GM18511 (cell line): ENCODE results near the gene TSPAN14.
A peak's percentile ranks its signal among the peaks of the same experiment; 100 is the strongest.
"Not testable (repeated sequence)": the region's sequence is repeated elsewhere in the genome, so short reads cannot be mapped to it uniquely, and the experiment has no call there.

Source experiments
- ATAC-seq: cut with Tn5 transposase; IDR thresholded peaks from one replicate; pipeline ENCODE4 v1.9.1; 2021; ENCODE audit warnings: mild to moderate bottlenecking, moderate library complexity; ENCODE audit not compliant: unreplicated experiment

The TSPAN14 gene

DNA sequence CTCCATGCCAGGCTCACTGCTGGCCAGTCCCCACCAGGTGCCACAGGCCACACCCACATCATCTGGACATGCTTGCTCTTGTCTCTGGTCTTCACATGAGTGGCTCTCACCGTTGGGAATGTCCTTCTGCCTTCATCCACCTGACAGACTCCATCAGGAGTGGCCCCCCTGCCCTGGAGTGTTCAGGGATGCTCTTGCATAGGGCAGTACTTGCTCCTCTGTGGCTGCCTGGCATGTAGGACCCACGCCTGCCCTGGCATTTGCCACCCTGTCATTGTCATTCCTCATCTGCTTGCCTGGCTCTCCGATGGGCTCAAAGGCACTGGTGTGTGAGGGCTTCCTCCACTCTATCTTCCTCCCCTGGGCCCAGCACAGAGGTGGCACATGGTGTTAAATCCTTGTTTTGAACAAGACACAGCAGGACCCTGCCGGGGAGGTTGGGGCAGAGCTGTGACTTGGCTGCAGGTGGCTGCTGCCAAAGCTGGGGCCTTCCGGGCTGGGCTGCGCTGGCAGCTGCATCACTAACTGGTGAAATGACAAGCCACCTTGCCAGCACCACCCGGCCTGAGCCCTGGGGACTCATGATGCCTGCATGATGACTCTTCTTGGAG, 85.4 kb downstream of the TSPAN14 start:
- ATAC-seq: no peak

DNA sequence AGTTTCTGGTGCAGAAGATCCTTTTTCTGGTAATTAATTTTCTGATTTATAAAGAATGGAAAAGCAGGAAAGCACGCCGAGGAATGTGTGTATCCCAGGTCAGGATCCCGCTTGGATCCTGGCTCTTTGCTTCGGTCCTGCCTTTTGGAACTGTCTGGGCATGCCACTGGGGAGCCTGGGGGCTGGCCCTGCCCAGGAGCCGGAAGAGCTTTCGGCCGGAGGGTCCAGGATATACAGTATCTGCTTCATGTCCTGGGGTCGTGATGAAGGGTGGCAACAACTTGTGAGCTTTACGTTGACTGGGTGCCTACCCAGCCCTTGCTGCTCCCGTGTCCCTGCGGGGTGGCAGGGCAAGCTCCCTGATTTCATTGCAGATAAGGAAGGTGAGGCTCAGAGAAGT, 86.0 kb downstream of the TSPAN14 start:
- no peak for ATAC-seq

- no peak for ATAC-seq
These were observed 86.5 kb downstream of the TSPAN14 start for GRCh38 chr10:80540618-80540980.

DNA sequence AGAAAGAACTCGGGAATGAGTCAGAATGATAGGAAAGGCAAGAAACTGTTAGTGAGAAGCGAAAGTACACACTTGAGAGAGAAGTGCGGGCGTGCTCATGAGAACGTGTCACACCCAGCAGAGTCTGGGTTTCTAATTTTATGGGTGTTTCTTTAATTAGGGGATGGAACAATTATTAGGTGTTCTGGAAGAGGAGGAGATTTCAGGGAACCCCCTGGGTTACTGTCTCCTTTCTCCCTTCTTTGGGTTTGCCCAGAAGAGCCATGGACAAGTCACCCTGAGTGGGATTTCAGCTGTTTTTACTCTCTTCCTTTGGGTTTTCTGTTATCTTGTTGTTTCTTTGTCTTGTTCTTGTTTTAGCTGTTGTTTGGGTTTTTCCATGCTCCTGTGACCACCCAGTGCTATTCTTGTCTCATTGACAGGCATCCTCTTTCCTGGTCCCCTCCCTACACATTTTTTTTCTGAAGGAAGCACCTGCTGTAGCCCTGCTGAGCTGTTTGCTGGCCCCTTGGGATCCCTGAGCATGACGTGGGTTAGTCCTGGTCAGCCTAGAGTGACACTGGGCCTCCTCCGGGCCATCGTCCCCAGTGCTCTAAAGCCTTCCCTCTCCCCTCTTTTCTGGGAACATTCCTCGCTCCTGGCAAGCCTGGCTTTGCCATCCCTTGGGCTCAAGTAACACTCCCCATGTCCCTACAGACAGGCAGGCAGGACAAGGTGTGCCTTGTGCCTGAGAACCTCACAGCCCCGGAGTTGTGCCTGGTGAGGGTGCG, 87.1 kb downstream of the TSPAN14 start:
- peak; percentile 64 for ATAC-seq

GRCh38 chr10:80542053-80542452, 87.9 kb downstream of the TSPAN14 start:
- no peak for ATAC-seq

DNA sequence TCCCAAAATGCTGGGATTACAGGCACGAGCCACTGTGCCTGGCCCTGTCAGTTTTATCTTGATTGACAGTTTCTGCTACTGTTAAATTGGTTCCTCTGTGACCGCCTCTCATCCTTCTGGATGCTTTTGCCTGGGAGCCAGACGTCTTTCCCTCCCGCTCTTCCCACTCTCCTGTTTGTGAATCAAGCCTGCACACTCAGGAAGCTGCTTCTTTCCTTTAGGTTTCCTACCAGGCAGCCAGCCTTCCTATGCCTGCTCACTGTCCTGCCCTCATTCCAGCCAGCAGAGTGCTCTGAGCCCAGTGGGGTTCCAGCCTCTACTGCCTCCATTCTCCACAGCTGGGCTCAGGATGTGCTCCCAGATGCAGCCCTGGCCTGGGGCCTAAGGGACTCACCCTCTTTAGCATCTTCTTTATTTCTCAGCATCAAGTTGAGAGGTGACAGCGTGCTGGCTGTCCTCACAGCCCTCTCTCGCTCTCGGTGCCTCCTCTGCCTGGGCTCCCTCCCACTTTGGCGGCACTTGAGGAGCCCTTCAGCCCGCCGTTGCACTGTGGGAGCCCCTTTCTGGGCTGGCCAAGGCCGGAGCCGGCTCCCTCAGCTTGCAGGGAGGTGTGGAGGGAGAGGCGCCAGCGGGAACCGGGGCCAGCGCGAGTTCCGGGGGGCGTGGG, 88.7 kb downstream of the TSPAN14 start:
- ATAC-seq: no peak

- ATAC-seq: not testable (repeated sequence)
These were observed 89.2 kb downstream of the TSPAN14 start for GRCh38 chr10:80543319-80543672.

DNA sequence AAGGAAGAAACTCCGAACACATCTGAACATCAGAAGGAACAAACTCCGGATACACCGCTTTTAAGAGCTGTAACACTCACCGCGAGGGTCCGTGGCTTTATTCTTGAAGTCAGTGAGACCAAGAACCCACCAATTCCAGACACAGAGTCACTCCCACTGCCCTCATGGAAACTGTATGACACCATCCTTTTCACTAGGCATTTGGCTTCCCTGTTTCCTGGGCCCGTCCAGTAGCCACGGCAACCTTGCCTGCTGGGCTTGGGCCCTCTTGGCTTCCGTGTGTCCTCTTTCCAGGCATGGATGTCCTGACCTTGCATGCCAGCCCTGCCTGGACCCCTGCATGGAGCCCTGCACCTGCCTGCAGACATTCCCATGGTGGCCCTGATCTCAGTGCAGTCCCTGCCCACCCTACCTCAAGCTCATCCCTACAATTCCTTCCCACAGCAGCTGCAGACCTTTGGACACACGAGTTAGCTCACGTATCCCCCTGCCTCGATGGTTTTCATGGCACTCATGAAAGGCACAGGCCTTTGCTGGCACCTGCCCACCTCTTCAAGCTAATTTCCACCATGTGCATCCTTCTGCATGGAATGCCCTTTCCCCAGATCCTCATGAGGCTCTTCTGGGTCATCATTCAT, 90.3 kb downstream of the TSPAN14 start:
- no peak for ATAC-seq

GRCh38 chr10:80545258-80545881, 91.3 kb downstream of the TSPAN14 start:
- no peak for ATAC-seq

DNA sequence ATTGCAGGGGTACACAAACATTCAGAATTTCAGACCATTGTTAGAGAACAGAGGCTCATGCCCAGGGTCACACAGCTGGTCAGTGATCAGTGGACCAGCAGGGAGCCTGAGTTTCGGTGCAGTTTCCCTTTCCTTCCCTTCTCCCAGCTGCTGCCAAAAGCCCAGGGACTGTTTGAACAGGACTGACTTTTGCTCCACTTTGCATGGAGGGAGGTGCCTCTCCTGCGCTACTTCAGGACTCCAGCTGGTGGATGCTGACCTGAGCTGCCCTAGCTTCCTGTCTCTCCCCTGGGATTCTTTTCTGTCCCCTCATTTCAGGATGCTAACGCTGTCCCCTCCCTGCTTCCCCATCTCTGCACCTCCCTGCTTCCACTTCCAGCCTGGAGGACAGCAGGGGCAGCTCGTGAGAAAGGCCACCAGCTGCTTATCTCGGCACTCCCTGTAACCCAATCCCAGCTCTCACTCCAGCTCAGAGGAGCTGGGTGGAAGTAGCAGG, 98.1 kb downstream of the TSPAN14 start:
- ATAC-seq: no peak

DNA sequence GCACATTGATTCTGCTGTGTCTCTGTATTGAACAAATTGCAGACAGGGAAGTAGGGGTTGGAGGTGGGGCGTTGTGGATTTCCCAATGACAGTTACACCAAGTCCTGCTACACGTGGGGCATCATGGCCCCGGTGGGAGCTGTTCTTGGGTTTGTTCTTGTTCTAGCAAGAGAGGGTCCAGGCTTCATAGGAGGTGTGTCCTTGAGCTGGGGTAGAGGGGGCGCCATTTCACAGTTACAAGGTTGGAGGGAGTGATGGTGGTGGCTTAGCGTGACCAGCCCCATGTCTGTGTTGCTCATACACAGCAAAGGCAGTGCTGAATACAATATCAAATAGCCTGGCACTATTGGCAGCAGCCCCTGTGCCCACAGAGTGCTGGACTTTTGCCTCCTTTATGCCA, 99.3 kb downstream of the TSPAN14 start:
- ATAC-seq: no peak

DNA sequence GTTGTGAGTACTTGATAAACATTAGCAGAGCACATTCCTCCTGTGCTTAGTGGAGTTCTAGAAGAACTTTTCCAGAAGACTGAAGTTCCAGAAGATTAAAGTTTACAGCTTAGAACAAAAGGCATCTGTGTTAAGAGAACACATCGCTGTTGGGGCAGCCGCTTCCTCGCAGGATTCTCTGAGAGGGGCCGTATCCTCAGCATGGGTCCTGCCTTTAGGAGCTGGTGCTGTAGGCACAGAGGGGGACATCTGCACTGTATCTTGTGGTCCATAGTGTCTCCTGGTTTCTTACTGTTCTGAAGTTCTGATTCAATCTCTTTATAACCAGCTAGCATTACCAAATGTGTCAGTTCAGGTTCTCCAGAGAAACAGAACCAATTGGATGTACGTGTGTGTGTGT, 99.9 kb downstream of the TSPAN14 start:
- no peak for ATAC-seq

GRCh38 chr10:80555415-80555814, 101.3 kb downstream of the TSPAN14 start:
- ATAC-seq: no peak

DNA sequence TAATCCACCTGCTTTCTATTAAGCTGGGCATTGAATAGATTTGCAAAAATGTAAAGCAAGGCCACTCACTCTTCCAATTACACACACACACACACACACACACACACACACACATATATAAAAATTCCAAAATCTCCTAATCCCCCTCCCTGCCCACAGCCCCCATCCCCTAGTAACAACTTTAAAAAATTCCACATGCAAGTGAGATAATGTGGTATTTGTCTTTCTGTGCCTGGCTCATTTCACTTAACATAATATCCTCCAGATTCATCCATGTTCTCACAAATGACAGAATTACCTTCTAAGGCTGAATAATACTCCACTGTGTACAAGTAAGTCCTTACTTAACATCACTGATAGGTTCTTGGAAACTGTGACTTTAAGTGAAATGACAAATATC, 107.8 kb downstream of the TSPAN14 start:
- ATAC-seq: no peak

GRCh38 chr10:80567292-80567691, 113.2 kb downstream of the TSPAN14 start:
- no peak for ATAC-seq

- no peak for ATAC-seq
These were observed 115.2 kb downstream of the TSPAN14 start for GRCh38 chr10:80569131-80569895.

DNA sequence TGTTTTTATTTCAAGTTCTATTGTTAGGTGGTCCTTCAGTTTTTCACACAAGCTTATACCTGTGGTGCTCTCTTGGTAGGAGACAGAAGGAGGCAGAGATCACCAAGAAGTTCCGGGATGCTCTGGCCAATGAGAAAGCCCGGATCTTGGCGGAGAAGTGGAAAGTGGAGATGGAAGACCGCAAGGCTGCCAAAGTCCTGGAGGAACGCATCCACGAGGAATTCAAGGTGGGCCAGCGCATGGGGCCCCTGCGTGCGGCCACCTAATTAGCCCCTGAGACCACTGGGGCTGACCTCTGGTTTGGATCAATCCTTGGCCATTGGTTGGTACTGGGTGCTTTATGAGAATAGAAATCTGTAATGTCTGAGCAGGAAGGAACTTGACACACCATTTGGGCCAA, 117.2 kb downstream of the TSPAN14 start:
- ATAC-seq: no peak

DNA sequence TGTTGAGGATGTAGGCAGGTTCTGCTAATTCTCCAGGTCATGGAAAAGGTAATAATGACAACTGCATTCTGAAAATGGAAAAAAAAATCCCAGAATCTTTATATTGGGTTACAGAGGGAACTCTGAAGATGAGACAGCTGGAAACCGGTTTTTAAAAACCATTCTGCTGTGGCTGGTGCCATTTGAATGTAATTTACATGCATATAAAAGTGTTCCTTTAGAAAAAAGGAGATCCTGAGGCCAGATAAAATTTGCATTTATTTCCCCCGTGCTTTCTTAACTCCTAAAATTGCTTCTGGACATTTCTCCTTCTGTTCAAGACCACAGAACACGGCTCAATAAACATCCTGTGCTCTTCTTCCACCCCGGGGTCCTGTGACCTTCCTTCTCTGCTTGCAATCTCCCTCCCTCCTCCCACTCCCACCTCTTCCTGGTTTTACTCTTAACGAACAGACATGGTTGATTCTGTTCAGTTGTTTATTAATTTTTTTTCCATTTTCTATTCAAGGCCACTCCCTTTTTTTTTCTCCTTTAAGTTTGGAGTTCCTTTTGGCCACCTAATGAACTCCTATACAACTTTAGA, 125.2 kb downstream of the TSPAN14 start:
- ATAC-seq: no peak

DNA sequence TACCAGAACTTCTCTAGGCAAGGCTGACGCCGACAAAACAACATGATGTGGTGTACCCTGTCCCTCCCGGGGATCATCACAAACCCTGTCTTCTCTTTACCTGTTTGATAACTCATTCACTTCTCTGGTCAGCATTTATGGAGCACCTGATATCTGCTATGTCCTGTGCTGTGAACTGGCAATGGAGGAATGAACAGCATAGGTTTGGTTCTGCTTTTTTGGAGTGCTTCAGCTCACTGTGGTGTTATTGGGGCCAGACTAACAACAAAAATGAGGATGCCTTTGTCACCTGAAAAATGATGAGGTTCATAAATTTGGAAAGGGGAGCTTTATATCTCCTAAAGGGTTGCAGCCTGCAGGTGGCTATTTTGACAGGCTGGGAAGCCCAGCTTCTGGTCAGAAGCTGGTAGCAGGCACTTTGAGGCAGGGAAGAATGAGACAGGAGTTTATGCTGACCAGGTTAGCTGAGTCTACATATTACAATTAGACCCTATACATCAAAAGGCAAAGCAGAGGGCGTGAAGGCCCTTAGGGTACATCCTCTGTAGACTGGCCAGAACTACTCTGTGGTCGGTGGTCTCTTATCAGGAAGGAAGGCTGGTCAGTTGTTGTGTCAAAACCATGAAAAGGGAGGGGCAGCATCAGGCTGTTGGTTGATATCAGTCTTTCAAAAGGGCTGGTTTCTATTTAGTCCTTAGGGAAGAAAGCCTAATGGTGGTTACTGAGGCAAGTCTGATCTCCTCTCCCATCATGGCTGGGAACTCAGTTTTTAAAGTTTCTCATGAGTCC, 125.9 kb downstream of the TSPAN14 start:
- ATAC-seq: no peak
